Activated naive CD8-positive, alpha-beta T cell treated with anti-CD3 and anti-CD28 coated beads, Interleukin-2, amount 10 ng/mL, durations not matched to agents 7 days and 5 days (primary cell): ENCODE results near the gene ADAM12. TPM values are rescaled to one million over a fixed set of nuclear protein-coding genes. Genes with fewer than 3 reads are reported as not detected.

ENCODE experiments used
- ATAC-seq: fragments of 150-1000 bp; cut with Tn5 transposase; one replicate; pipeline ENCODE4 v1.10.0; 2021; ENCODE audit warnings: low read depth, moderate library complexity
- POLR2A ChIA-PET: fragments of 350-600 bp; sonication (Branson Sonifier 250); formaldehyde crosslinking; loops from one replicate; lab custom pipeline; 2021; ENCODE audit warnings: antibody characterized with exemption; lab: Charles Lee
- DNase-seq: peaks from one replicate; pipeline ENCODE4 v3.0.0; 2021
- H3K27ac Mint-ChIP-seq: one replicate; pipeline ENCODE4 v1.8.0; 2022; ENCODE audit warnings: mild to moderate bottlenecking, mixed read lengths
- H3K27me3 Mint-ChIP-seq: one replicate; pipeline ENCODE4 v1.8.0; 2022; ENCODE audit warnings: mild to moderate bottlenecking, moderate library complexity, mixed read lengths
- H3K36me3 Mint-ChIP-seq: one replicate; pipeline ENCODE4 v1.8.0; 2021; ENCODE audit warnings: mild to moderate bottlenecking, mixed read lengths
- H3K4me1 Mint-ChIP-seq: one replicate; pipeline ENCODE4 v1.8.0; 2021; ENCODE audit warnings: mixed read lengths
- H3K4me3 Mint-ChIP-seq: one replicate; pipeline ENCODE4 v1.8.0; 2022; ENCODE audit warnings: mild to moderate bottlenecking, moderate library complexity, mixed read lengths
- H3K9me3 Mint-ChIP-seq: one replicate; pipeline ENCODE4 v1.8.0; 2021; ENCODE audit warnings: mixed read lengths
- total RNA-seq, 2 experiments: library from RNA; stranded (reverse); gene quantifications; one replicate each; pipeline ENCODE4 v1.2.3, GENCODE V29; 2021

ADAM12 gene
- total RNA-seq, 2 experiments from 2014 or later: 0.17 to 0.39 TPM

DNA sequence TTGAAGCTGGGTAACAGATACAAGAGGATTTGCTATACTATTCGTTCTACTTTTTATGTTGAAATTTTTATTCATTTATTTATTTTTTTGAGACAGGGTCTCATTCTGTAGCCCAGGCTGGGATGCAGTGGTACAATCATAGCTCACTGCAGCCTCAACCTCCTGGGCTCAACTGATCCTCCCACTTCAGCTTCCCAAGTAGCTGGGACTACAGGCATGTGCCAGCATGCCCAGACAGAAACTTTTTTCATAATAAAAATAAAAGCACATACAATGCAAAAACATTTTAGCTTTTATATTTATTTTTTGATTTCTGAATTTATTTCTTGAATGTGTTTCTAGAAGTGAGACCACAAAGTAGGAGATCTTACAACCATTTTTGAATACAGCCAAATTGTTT is 420.7 kb downstream of the ADAM12 start:
- Mint-ChIP-seq H3K9me3 (no peaks in the 10 kb centered on the region), H3K36me3 (no peaks in the 10 kb centered on the region), H3K4me1 (no peaks in the 10 kb centered on the region), H3K27me3 (no peaks in the 10 kb centered on the region), H3K4me3 (no peak overlapping the region), H3K27ac (no peak overlapping the region)
- DNase-seq: no peak
- POLR2A ChIA-PET: no interaction called here
- no peak for ATAC-seq

DNA sequence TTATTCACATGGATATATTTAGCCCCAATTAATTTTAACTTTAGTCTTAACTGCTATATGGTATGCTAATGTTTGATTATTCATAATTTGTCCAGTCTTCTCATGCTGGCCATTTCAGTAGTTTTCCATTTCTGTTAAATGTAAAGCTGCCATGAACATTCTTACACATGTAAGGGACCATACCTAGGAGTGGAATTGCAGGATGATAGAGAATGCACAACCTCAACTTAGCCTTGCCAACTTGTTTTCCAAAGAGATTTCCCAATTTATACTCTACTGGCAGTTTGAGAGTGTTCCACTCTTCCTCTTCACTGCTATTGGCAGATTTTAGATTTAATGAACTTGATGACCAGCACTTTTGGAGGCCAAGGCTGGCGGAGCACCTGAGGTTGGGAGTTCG is 423.7 kb downstream of the ADAM12 start:
- no peak for ATAC-seq
- Mint-ChIP-seq H3K4me3 (no peak overlapping the region), H3K27me3 (no peaks in the 10 kb centered on the region), H3K27ac (no peak overlapping the region), H3K4me1 (no peaks in the 10 kb centered on the region), H3K9me3 (peaks cover 1% of the 10 kb centered on the region), H3K36me3 (no peaks in the 10 kb centered on the region)
- POLR2A ChIA-PET: no interaction called here
- DNase-seq: no peak
